Astrocyte of the cerebellum (primary cell): Measurements from ENCODE around the gene ITGB2.
A peak's percentile ranks its signal among the peaks of the same experiment; 100 is the strongest.

Experiments
- DNase-seq: peaks from one replicate; pipeline ENCODE4 v3.0.0-alpha.2; 2011; ENCODE audit warnings: low read depth
- H3K4me3 ChIP-seq: 2 replicates; pipeline ENCODE4 v1.5.1; 2011; ENCODE audit warnings: mild to moderate bottlenecking, low read depth, low read length, moderate library complexity
- CTCF ChIP-seq: IDR thresholded peaks from 2 replicates; pipeline ENCODE4 v1.5.1; 2012; ENCODE audit warnings: low read length, low read depth, moderate library complexity, mild to moderate bottlenecking; ENCODE audit errors: missing control alignments
- in situ Hi-C: cut with HindIII; loops from 2 replicates; pipeline ENCODE4 v1.10.0; 2017; ENCODE audit warnings: low sequenced_read_pairs

Gene ITGB2

GRCh38 chr21:44893948-44894656 is 26.6 kb downstream of the ITGB2 start:
- in situ Hi-C loops: no loop called here
- no peak for DNase-seq
- H3K4me3 ChIP-seq: no peak overlapping the region
- no peak for TF ChIP-seq CTCF

GRCh38 chr21:44893278-44893556 is 27.5 kb downstream of the ITGB2 start:
- H3K4me3 ChIP-seq: no peak overlapping the region
- no peak for TF ChIP-seq CTCF
- in situ Hi-C loops: no loop called here
- DNase-seq: no peak

- H3K4me3 ChIP-seq: no peak overlapping the region
- no peak for DNase-seq
- in situ Hi-C loops: no loop called here
- TF ChIP-seq CTCF: peak; percentile 96
Measured at GRCh38 chr21:44892536-44893277, 28.0 kb downstream of the ITGB2 start.

- in situ Hi-C loops: no loop called here
- no peak for TF ChIP-seq CTCF
- DNase-seq: no peak
- no peak overlapping the region for H3K4me3 ChIP-seq
Measured at GRCh38 chr21:44892095-44892494, 28.6 kb downstream of the ITGB2 start.

GRCh38 chr21:44891631-44892031 is 29.1 kb downstream of the ITGB2 start:
- no peak overlapping the region for H3K4me3 ChIP-seq
- in situ Hi-C loops: no loop called here
- no peak for DNase-seq
- no peak for TF ChIP-seq CTCF

- DNase-seq: no peak
- H3K4me3 ChIP-seq: no peak overlapping the region
- in situ Hi-C loops: no loop called here
- no peak for TF ChIP-seq CTCF
Measured at GRCh38 chr21:44890961-44891541, 29.6 kb downstream of the ITGB2 start.
